Muscle layer of duodenum (tissue), 2 donors: Measurements from ENCODE around the gene NMT2.

Source experiments
- H3K27ac ChIP-seq: one replicate; pipeline ENCODE4 v1.7.0; 2013; ENCODE audit warnings: mild to moderate bottlenecking, low read length
- H3K27me3 ChIP-seq: one replicate; pipeline ENCODE4 v1.7.0; 2013; ENCODE audit warnings: low read depth, mild to moderate bottlenecking, control low read depth, low read length
- H3K36me3 ChIP-seq, 2 donors: one replicate each; pipeline ENCODE4 v1.7.0; 2013; ENCODE audit warnings: low read length in 2 of 2, control low read depth in 1 of 2, mild to moderate bottlenecking in 1 of 2; ENCODE audit not compliant: insufficient read depth in 2 of 2, control insufficient read depth in 1 of 2
- H3K4me1 ChIP-seq, 2 donors: one replicate each; pipeline ENCODE4 v1.7.0; 2013; ENCODE audit warnings: low read length in 2 of 2, mild to moderate bottlenecking in 2 of 2, control low read depth in 1 of 2, moderate library complexity in 1 of 2; ENCODE audit not compliant: insufficient read depth in 2 of 2, control insufficient read depth in 1 of 2
- H3K4me3 ChIP-seq, 2 donors: one replicate each; pipeline ENCODE4 v1.7.0; 2013; ENCODE audit warnings: low read length in 2 of 2, low read depth in 1 of 2, mild to moderate bottlenecking in 1 of 2
- H3K9me3 ChIP-seq, 2 donors: one replicate each; pipeline ENCODE4 v1.7.0; 2013; ENCODE audit warnings: low read length in 2 of 2, control low read depth in 1 of 2, mild to moderate bottlenecking in 1 of 2; ENCODE audit not compliant: control insufficient read depth in 1 of 2
- donor health status: healthy.

NMT2 gene

DNA sequence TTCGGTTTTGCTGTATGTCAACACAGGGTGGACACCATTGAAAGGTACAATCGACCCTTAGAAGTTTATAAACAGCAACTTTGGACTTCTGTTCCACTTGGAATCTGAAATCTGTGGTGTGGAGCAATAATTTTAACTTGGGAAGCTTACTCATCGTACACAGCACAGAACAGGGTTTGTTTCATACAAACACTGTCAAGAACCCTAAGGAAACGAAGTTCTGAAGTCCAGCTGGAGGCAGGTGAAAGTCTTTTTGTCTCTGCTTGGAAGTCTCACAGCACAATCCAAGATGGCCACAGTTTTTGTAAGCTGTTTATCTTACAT, 31.5 kb downstream of the NMT2 start:
- Histone ChIP-seq H3K4me3 (no peak overlapping the region), H3K4me1 (no peaks in the 10 kb centered on the region), H3K9me3 (no peaks in the 10 kb centered on the region), H3K36me3 (peaks cover 28 to 36% of the 10 kb centered on the region in 2 donors), H3K27me3 (no peaks in the 10 kb centered on the region), H3K27ac (no peak overlapping the region)

DNA sequence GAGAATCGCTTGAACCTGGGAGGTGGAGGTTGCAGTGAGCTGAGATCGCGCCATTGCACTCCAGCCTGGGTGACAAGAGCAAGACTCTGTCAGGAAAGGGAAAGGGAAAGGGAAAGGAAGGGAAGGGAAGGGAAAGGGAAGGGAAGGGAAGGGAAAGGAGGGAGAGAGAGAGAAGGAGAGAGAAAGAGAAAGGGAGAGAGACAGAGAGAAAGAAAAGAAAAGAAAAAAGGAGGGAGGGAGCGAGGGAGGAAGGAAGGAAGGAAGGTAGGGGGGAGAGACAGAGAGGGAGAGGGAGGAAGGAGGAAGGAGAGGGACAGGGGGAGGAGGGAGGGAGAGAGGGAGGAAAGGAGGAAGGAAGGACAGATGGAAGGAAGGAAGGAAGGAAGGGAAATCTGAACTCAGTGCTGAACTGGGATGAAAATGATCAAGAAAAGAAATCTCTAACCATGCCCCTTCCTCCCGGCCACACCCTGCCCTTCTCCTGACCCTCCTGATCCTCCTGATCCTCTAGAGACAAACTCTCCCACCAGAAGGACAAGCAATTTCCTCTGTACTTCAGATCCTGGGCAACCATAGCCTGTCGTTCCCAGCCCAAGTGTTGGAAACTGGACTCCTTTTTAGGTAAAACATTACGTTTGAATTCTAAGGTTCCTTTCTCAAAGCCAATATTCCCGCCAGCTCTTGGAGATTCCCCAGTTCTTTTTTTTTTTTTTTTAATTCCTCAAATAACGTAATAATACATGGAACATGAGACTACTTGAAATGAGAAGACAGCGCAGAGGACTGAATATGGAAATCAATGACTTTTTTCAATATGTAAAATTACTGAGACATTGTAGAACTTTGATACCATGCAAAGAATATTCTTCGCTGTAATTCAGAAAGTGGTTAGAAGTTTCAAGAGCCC, 32.1 kb downstream of the NMT2 start:
- H3K4me1 ChIP-seq: no peaks in the 10 kb centered on the region
- no peak overlapping the region for H3K4me3 ChIP-seq
- H3K9me3 ChIP-seq: no peaks in the 10 kb centered on the region
- H3K27me3 ChIP-seq: no peaks in the 10 kb centered on the region
- peaks cover 28 to 40% of the 10 kb centered on the region in 2 donors for H3K36me3 ChIP-seq
- no peak overlapping the region for H3K27ac ChIP-seq

DNA sequence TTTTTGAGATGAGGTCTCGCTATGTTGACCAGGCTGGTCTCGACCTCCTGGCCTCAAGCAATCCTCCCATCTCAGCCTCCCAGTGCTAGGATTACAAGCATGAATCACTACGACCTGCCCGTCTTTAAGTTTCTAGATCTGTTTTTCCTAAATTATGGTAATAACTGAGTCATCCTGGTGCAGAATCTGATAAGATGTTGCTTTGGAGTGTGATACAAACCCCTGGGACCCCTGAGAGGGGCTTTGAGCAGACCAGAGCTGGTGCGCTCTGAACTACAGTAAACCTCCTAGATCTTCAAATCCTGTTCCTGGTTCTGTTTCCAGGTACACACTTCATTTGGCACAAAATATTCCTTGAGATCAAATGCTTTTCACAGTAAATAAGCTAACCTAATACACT, 37.2 kb downstream of the NMT2 start:
- Histone ChIP-seq H3K27me3 (no peaks in the 10 kb centered on the region), H3K4me1 (no peaks in the 10 kb centered on the region), H3K4me3 (no peak overlapping the region), H3K9me3 (no peaks in the 10 kb centered on the region), H3K36me3 (peaks cover 24 to 45% of the 10 kb centered on the region in 2 donors), H3K27ac (no peak overlapping the region)

DNA sequence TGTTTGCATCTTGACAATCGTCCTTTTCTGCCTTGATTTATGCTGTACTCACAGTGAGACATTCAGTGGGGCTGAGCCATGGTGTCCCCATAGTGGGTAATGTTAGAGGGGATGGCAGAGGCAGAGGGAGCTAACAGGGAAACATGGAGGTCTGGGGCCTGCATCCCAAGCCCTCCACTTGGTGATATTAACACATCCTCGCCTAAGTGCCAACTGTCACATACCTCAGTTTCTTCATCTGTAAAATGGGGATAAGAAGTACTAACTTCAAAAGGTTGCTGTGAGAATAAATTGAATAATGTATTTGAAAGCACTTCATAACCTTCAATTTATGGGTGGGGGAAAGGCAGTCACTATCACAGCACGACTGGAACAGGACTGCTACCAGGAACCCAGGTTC, 43.6 kb downstream of the NMT2 start:
- H3K27me3 ChIP-seq: no peaks in the 10 kb centered on the region
- no peaks in the 10 kb centered on the region for H3K9me3 ChIP-seq
- peaks cover 9 to 26% of the 10 kb centered on the region in 2 donors for H3K36me3 ChIP-seq
- H3K27ac ChIP-seq: no peak overlapping the region
- H3K4me3 ChIP-seq: no peak overlapping the region
- H3K4me1 ChIP-seq: no peaks in the 10 kb centered on the region

DNA sequence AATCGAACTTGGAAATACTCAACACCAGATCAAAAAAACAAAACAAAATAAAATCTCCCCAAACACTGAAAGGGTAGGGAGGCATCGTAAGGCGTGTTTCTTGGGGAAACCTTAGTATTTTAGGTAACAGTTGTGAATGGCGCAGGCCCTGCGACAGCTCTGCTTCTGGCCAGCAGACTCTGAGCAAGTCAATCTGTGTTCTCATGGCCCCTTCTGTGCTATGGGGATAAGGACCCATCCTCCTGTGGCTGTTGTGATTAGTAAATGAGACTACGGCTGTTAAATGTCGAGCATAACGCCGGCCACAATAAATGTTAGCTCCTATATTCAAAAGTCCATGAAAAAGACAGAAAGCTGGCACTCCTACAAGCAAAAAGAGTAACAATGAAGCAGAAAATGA, 44.3 kb downstream of the NMT2 start:
- H3K4me1 ChIP-seq: no peaks in the 10 kb centered on the region
- H3K27ac ChIP-seq: no peak overlapping the region
- H3K36me3 ChIP-seq: peaks cover 12 to 28% of the 10 kb centered on the region in 2 donors

DNA sequence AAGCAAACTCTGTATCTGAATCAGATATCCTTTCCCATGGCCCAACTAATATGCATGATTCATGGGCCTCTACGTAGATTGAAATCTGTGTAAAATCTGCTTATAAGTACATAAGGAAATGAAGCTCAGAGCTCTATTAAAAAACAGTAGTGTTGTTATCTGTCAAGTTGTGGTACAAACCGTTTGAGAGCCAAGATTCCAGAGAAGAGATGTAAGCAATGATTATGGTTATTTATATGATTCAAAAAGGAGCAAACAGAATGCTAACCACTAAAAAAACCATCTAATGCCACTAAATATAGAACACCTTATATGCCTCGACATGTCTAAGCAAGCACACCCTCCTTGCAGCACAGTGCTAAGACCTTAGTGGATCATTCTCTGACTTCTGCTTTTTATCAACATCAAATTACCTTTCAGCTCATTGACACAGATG, 44.7 kb downstream of the NMT2 start:
- peaks cover 15 to 31% of the 10 kb centered on the region in 2 donors for H3K36me3 ChIP-seq
- H3K4me3 ChIP-seq: no peak overlapping the region
- no peaks in the 10 kb centered on the region for H3K9me3 ChIP-seq
- no peak overlapping the region for H3K27ac ChIP-seq
- no peaks in the 10 kb centered on the region for H3K27me3 ChIP-seq
- H3K4me1 ChIP-seq: no peaks in the 10 kb centered on the region

More for the DNA sequence above, 44.3 kb downstream of the NMT2 start:
- no peaks in the 10 kb centered on the region for H3K9me3 ChIP-seq
- H3K4me3 ChIP-seq: no peak overlapping the region
- H3K27me3 ChIP-seq: no peaks in the 10 kb centered on the region

DNA sequence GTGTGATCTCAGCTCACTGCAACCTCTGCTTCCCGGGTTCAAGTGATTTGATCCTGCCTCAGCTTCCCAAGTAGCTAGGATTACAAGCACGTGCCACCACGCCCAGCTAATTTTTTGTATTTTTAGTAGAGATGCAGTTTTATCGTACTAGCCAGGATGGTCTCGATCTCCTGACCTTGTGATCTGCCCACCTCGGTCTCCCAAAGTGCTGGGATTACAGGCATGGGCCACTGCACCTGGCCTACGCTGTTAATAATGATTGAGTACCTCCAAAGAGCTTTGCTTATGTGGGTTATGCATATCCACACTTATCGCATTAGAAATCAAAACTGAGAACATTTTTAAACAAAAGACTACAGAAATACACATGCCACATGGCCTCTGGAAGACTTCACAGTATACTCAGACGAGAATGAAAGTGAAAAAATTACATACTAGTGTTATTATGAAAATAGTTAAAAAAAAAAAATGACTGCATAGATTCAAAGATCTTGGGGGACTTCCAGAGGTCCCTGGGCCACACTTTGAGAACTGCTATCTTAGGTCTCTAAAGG, 45.9 kb downstream of the NMT2 start:
- Histone ChIP-seq H3K9me3 (no peaks in the 10 kb centered on the region), H3K36me3 (peaks cover 15 to 33% of the 10 kb centered on the region in 2 donors)

DNA sequence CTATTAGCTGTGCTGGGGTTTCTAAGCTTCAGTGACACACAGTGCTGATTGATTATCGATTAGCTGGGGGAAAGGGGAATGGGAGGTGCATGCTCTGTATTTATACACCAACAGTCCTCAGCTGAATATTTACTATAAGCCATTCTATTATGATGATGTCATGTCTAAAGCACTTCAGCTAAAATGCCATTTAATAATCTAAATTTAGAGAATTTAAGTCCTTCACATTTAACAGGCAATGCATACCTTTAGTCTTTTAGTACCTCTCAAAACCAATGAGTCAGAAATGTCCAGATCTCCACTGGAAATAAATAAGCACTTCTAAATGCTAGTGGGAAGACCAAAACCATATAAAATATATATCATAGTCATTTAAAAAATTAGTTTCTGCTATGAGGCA, 46.8 kb downstream of the NMT2 start:
- no peaks in the 10 kb centered on the region for H3K27me3 ChIP-seq
- H3K9me3 ChIP-seq: no peaks in the 10 kb centered on the region
- H3K27ac ChIP-seq: no peak overlapping the region
- H3K4me1 ChIP-seq: no peaks in the 10 kb centered on the region
- no peak overlapping the region for H3K4me3 ChIP-seq
- H3K36me3 ChIP-seq: peaks cover 19 to 41% of the 10 kb centered on the region in 2 donors

More for the DNA sequence above, 45.9 kb downstream of the NMT2 start:
- Histone ChIP-seq H3K4me1 (no peaks in the 10 kb centered on the region), H3K27me3 (no peaks in the 10 kb centered on the region), H3K4me3 (no peak overlapping the region), H3K27ac (no peak overlapping the region)

DNA sequence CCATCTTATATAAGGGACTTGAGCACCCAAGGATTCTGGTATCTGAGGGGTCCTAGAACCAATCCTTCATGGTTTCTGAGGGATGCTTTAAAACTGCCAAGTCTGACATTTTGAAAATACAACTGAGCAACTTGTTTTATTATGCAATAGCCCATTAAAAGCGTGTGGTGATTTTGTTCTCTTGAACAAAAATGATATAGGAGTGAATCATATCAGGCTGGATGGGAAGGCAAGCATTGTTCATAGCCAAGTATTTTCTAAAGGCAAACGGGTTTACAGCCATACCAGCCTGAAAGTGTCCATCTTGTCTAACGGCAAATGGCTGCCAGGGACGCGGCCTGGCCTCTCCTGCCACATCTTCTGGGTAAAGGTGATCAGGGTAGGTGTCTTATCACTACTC, 48.0 kb downstream of the NMT2 start:
- Histone ChIP-seq H3K4me3 (no peak overlapping the region), H3K9me3 (no peaks in the 10 kb centered on the region), H3K4me1 (no peaks in the 10 kb centered on the region), H3K27me3 (no peaks in the 10 kb centered on the region), H3K27ac (no peak overlapping the region), H3K36me3 (peaks cover 19 to 39% of the 10 kb centered on the region in 2 donors)

DNA sequence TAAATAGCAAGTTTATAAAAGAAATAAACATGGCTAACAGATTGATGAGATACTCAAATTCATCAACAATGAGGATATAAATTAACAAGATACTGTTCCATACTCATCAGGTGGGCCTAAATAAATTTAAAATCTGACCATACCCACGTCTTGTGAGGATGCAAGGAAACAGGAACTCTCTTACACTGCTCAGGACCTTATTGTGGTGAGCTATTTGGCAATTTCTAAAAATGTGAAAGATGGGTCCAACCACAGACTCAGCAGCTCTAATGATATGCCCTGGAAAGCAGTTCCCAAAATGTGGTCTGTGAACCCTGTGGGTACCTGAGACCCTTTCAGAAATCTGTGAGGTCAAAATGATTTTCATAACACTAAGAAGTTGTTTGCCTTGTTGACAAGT, 49.9 kb downstream of the NMT2 start:
- no peaks in the 10 kb centered on the region for H3K4me1 ChIP-seq
- no peaks in the 10 kb centered on the region for H3K9me3 ChIP-seq
- no peak overlapping the region for H3K27ac ChIP-seq
- no peak overlapping the region for H3K4me3 ChIP-seq
- H3K27me3 ChIP-seq: no peaks in the 10 kb centered on the region
- peaks cover 14 to 38% of the 10 kb centered on the region in 2 donors for H3K36me3 ChIP-seq

DNA sequence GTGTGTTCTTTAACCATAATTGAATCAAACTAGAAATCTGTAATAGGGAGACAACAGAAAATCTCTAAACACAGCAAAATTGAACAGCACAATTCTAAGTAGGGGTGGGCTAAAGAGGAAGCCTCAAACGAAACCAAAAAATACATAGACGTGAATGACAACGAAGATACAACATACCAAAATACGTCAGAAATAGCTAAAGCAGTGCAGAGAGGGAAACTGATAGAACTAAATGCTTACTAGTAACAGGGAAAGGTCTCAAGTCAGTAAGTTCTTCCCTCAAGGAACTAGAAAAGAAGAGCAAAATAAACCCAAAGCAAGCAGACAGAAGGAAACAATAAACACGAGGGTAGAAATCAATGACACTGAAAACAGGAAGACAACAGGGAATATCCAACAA, 52.3 kb downstream of the NMT2 start:
- Histone ChIP-seq H3K4me1 (no peaks in the 10 kb centered on the region), H3K27ac (no peak overlapping the region), H3K9me3 (no peaks in the 10 kb centered on the region), H3K36me3 (peaks cover 18 to 48% of the 10 kb centered on the region in 2 donors), H3K27me3 (no peaks in the 10 kb centered on the region), H3K4me3 (no peak overlapping the region)
